AG04449 (cell line): ENCODE measurements around the gene NEUROD4.

Source experiments
- CTCF ChIA-PET: fragments of 350-600 bp; formaldehyde crosslinking; extraction: SDS; loops from one replicate; lab custom pipeline; 2021; ENCODE audit warnings: antibody characterized with exemption; lab: Yijun Ruan, JAX
- POLR2A ChIA-PET: fragments of 400-600, 350-600 bp; formaldehyde crosslinking; extraction: SDS; loops from one replicate; lab custom pipeline; 2020; ENCODE audit warnings: antibody characterized with exemption, inconsistent platforms; lab: Yijun Ruan, JAX
- DNase-seq: peaks from one replicate; pipeline ENCODE4 v3.0.0-alpha.2; 2010; ENCODE audit warnings: low read depth, low spot score
- H3K4me3 ChIP-seq: 2 replicates; pipeline ENCODE4 v1.5.1; 2011; ENCODE audit warnings: low read depth, mild to moderate bottlenecking, control low read depth, low read length
- TF ChIP-seq, protein P1 (sequence below): IDR thresholded peaks from one replicate; pipeline ENCODE4 v1.5.1; 2011; ENCODE audit warnings: mild to moderate bottlenecking, moderate library complexity, low read length, control low read depth, inconsistent platforms; ENCODE audit not compliant: insufficient read depth; ENCODE audit errors: missing control alignments

Gene NEUROD4

DNA sequence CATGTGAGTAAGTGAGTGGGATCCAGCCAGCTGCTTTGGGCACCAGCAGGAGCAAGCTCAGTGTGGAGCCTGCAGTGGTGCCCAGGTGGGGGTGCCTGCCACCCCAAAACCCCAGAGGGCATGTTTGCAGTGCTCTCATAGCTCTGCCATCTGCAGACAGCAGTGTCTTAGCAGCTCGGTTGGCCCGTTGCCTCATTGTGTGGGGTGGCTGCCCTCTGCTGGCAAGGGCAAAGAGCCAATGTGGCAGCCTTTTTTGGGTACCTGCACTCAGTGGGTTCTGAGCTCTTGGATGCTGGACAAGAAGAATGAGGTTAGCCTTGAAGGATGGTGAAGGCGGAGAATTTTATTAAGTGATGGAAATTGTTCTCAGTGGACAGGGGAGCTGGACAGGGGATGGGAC lies 52.3 kb downstream of the NEUROD4 start:
- ChIA-PET POLR2A (no interaction called here), CTCF (interaction anchor here (0.8 to 17.4 kb wide), 18 partner anchors 9 to 370 kb away, joined by 3 to 272 read pairs (median 4); partner anchors contain the start of gene TESPA1)
- no peak for DNase-seq
- no peak overlapping the region for H3K4me3 ChIP-seq
- TF ChIP-seq, protein P1, sequence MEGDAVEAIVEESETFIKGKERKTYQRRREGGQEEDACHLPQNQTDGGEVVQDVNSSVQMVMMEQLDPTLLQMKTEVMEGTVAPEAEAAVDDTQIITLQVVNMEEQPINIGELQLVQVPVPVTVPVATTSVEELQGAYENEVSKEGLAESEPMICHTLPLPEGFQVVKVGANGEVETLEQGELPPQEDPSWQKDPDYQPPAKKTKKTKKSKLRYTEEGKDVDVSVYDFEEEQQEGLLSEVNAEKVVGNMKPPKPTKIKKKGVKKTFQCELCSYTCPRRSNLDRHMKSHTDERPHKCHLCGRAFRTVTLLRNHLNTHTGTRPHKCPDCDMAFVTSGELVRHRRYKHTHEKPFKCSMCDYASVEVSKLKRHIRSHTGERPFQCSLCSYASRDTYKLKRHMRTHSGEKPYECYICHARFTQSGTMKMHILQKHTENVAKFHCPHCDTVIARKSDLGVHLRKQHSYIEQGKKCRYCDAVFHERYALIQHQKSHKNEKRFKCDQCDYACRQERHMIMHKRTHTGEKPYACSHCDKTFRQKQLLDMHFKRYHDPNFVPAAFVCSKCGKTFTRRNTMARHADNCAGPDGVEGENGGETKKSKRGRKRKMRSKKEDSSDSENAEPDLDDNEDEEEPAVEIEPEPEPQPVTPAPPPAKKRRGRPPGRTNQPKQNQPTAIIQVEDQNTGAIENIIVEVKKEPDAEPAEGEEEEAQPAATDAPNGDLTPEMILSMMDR = peak; percentile 34

DNA sequence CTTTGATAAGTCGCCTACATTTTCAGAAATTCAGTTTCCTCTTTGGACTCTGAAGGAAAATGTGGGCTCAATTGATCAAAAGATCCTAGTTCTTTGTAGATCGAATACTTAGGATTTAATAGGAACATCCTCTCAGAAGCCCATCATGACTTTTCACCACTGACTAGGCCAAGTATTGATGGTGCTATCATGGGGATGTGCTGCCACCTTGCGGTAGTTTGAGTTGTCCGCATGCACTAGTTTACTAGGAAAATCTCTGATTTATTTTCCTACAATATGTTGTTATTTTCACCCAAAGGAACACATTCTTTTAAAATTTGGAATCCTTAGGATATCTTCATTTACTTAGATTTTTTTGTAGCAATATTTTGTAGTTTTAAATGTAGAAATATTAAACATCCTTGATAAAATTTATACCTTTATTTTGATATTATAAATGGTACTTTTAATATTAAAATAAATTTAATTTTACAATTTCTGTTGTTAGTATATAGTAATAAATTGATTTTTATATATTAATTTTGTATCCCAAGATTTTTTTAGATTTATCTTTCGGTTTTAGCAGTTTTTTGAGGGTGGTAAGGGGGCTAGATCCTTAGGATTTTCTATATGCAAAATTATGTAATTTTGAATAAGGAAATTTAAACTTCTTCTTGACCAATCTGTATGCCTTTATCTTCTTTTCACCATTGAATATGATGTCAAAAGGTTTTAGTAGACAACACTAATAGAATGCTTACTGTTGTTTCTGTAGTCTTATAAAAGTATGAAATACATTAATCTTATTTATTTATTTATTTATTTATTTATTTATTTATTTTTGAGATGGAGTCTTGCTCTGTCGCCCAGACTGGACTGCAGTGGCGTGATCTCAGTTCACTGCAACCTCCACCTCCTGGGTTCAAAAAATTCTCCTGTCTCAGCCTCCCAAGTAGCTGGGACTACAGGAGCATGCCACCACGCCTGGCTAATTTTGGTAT lies 53.6 kb downstream of the NEUROD4 start:
- no peak overlapping the region for H3K4me3 ChIP-seq
- POLR2A ChIA-PET = no interaction called here
- CTCF ChIA-PET = interaction anchor here (0.9 to 17.4 kb wide), 10 partner anchors 11 to 324 kb away, joined by 3 to 272 read pairs (median 6); partner anchors contain the start of gene TESPA1
- TF ChIP-seq, protein P1 = peak; percentile 75
- DNase-seq = peak; percentile 23

GRCh38 chr12:55074806-55075205 lies 55.0 kb downstream of the NEUROD4 start:
- POLR2A ChIA-PET = no interaction called here
- H3K4me3 ChIP-seq = no peak overlapping the region
- no peak for DNase-seq
- TF ChIP-seq, protein P1 = no peak
- CTCF ChIA-PET = interaction anchor here (1.0 to 17.4 kb wide), 3 partner anchors 31 to 80 kb away, joined by 3 to 272 read pairs (median 3); partner anchors contain the start of gene OR9K2
